ENCODE data around the gene C14orf119.

Gene C14orf119

DNA sequence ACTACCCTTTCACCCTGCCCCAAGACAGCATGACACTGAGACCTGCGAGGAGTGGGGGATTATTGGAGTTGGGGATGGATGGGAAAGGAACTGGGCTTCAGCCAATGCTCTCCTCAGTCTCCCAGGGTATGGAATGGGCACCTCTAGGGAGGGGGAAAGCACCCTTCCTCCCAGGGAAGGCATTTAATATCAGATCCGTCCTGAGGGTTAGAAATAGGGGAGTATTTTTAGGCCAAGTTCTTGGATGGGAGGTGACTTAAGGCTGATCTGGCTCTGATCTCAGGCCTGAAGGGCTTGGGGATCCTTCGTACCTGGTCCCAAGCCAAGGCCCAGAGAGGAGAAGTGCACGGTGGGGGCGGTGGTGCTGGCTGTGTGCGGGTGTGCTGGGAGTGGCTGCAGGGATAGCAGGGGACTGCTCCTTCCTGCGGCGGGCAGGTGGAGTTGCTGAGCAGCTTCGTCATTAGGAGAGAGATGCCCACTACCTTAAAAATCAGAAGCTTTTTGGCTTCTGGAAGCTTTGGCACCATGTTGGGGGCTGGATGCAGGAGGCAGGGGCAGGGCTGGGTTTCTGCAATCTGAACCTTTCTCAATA, 30.7 kb downstream of the C14orf119 start:
- H3K9me3 ChIP-seq (ENCODE audit: control insufficient read depth, low read depth, low read length): no peaks in the 10 kb centered on the region
- H3K4me3 ChIP-seq (ENCODE audit: low read length): no peak overlapping the region
- peaks cover 37% of the 10 kb centered on the region for H3K36me3 ChIP-seq (ENCODE audit: control insufficient read depth, low read depth, low read length)
- H3K4me1 ChIP-seq (ENCODE audit: control insufficient read depth, low read depth, low read length): peaks cover 11% of the 10 kb centered on the region
- H3K9ac ChIP-seq (ENCODE audit: low read length): no peak overlapping the region
- no peak overlapping the region for H3K27ac ChIP-seq (ENCODE audit: low read length)
- no peaks in the 10 kb centered on the region for H3K27me3 ChIP-seq (ENCODE audit: control insufficient read depth, insufficient read depth, low read length)

DNA sequence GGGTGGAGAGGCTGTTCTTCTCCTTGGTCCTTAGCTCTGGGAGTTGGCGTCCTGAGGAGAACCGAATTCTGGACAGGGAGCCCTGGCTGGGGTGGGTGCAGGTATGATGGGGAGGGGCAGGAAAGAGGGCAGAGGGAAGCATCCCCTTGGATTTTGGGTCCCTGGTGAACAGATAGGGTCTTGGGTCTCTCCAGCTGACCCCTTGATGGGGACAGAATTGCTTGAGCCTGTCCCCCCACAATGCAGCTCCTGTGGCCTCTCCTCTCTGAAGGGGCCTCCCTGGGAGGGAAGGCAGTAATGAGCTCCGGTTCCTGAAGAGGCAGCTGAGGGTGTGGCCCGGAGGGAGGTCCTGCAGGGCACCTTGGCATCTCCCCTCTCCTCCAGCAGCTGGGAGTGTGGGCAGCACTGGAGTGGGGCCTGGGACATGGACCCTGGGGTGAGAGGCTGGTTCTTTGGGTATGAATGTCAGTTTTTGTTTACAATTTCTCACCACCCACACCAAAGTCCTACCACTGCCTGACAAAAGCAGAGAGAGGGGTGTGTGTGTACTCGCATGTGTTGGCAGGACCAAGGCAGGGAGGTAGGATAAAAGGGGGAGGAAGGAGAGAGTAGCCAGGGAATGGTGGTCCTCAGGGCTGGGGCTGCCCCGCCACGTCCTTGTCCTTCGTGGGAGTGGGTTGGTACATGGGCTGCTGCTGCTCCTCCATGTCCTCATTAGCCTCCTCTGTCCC, 31.4 kb downstream of the C14orf119 start:
- Histone ChIP-seq H3K9me3 (ENCODE audit: control insufficient read depth, low read depth, low read length) (no peaks in the 10 kb centered on the region), H3K4me3 (ENCODE audit: low read length) (no peak overlapping the region), H3K27ac (ENCODE audit: low read length) (no peak overlapping the region), H3K9ac (ENCODE audit: low read length) (no peak overlapping the region), H3K4me1 (ENCODE audit: control insufficient read depth, low read depth, low read length) (peaks cover 7% of the 10 kb centered on the region), H3K36me3 (ENCODE audit: control insufficient read depth, low read depth, low read length) (peaks cover 44% of the 10 kb centered on the region), H3K27me3 (ENCODE audit: control insufficient read depth, insufficient read depth, low read length) (no peaks in the 10 kb centered on the region)

DNA sequence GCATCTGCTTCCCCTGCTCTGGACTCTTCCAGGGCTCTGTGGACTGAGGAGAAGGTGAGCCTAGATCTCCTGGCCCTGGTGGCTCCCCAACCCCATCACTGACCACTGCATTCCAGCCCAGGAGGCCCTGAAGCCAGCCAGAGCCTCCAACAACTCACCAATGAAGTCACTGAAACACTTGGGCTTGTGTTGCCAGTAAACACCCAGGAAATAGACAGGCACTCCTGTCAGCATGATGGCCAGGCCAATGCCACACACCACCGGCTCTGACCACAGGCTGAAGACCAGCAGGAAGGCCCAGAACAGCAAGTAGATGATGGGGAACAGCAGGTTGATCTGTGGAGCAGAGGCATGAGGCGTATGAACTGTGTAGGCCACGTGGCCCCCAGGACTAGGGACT, 32.6 kb downstream of the C14orf119 start:
- Histone ChIP-seq H3K4me3 (ENCODE audit: low read length) (no peak overlapping the region), H3K4me1 (ENCODE audit: control insufficient read depth, low read depth, low read length) (peaks cover 7% of the 10 kb centered on the region), H3K36me3 (ENCODE audit: control insufficient read depth, low read depth, low read length) (peaks cover 44% of the 10 kb centered on the region), H3K9ac (ENCODE audit: low read length) (no peak overlapping the region), H3K27ac (ENCODE audit: low read length) (no peak overlapping the region), H3K27me3 (ENCODE audit: control insufficient read depth, insufficient read depth, low read length) (no peaks in the 10 kb centered on the region), H3K9me3 (ENCODE audit: control insufficient read depth, low read depth, low read length) (no peaks in the 10 kb centered on the region)

DNA sequence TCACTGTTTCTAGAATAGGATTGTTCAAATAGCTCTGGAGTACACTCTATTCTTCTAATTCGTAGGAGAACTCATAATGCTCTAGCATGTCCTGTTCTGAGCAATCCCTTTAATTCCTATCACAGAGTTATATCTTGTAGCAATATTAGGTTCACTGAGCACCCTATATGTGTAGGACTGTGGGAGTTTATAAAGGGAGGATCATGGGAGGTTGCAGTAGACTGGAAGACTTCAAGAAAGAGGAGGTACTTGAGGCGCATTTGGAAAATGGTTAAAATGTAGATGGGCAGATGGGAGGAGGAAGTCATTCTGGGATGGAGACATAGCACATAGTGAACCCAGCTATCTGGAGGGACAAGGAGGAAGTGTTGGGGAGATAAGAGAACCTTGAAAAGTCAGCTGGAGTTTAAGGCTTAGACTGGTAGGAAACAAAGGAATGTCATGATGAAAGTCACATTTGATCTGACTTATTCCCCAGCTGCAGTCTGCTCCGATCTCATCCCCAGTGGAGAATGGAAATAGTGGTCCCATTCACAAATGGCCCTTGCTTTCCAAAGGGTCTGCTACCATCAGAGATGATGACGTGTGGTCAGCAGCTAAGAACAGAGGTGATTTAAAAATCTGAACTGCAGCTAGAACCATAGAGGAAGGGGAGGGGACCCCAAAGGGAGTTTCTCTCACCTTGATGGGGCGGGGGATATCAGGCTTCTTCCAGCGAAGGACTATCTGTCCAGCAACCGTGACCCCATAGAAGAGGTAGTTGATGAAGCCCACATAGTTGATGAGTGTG, 33.9 kb downstream of the C14orf119 start:
- Histone ChIP-seq H3K4me1 (ENCODE audit: control insufficient read depth, low read depth, low read length) (peaks cover 4% of the 10 kb centered on the region), H3K4me3 (ENCODE audit: low read length) (no peak overlapping the region), H3K27me3 (ENCODE audit: control insufficient read depth, insufficient read depth, low read length) (no peaks in the 10 kb centered on the region), H3K36me3 (ENCODE audit: control insufficient read depth, low read depth, low read length) (peaks cover 44% of the 10 kb centered on the region), H3K9ac (ENCODE audit: low read length) (no peak overlapping the region), H3K27ac (ENCODE audit: low read length) (no peak overlapping the region), H3K9me3 (ENCODE audit: control insufficient read depth, low read depth, low read length) (no peaks in the 10 kb centered on the region)

DNA sequence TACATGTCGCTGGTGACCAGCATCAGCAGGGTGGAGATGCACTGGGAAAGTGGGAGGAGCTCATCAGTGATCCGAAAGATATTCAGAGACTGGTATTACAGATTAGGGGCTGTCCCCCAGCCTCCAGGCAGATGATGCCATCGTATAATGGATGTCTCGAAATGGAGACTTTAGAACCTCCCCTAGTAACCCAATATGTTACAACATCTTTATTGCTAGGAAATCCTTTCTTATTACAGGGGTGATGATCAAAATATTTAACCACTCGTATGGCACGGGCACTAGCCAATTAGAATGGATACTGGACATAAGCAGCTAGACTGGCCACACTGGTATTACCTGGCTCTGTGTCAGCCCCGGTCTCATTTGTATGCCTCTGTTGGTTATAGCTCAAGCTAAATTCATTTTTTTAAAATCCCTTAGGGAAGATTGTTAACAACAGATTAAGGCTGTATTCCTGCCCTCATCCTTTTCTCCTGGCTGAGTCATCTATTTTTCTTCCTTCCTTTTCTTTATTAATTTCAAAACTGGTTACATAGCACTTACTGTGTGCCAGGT, 34.5 kb downstream of the C14orf119 start:
- Histone ChIP-seq H3K9ac (ENCODE audit: low read length) (no peak overlapping the region), H3K4me3 (ENCODE audit: low read length) (no peak overlapping the region), H3K27ac (ENCODE audit: low read length) (no peak overlapping the region), H3K4me1 (ENCODE audit: control insufficient read depth, low read depth, low read length) (peaks cover 4% of the 10 kb centered on the region), H3K36me3 (ENCODE audit: control insufficient read depth, low read depth, low read length) (peaks cover 44% of the 10 kb centered on the region), H3K27me3 (ENCODE audit: control insufficient read depth, insufficient read depth, low read length) (no peaks in the 10 kb centered on the region), H3K9me3 (ENCODE audit: control insufficient read depth, low read depth, low read length) (no peaks in the 10 kb centered on the region)

DNA sequence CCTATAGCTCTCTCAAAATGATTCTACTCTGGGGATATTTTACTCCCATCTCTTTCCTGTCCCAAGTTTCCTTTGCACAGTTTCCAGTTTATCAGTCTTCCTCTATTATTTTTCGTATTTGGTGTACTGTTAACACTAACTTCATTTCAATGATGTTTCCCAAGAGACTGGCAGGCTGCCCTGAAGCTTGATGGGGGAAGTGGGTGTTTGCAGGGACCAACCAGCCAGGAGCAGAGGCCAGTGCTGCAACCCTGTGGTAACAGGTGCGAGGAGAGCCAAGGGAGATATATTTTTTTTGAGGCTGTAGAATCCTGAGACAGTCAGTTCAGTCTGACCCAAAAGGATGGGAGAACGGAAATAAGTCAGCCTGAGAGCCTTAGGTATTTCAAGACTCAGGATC, 35.6 kb downstream of the C14orf119 start:
- peaks cover 3% of the 10 kb centered on the region for H3K4me1 ChIP-seq (ENCODE audit: control insufficient read depth, low read depth, low read length)
- H3K4me3 ChIP-seq (ENCODE audit: low read length): no peak overlapping the region
- H3K9me3 ChIP-seq (ENCODE audit: control insufficient read depth, low read depth, low read length): no peaks in the 10 kb centered on the region
- no peaks in the 10 kb centered on the region for H3K27me3 ChIP-seq (ENCODE audit: control insufficient read depth, insufficient read depth, low read length)
- H3K27ac ChIP-seq (ENCODE audit: low read length): no peak overlapping the region
- H3K36me3 ChIP-seq (ENCODE audit: control insufficient read depth, low read depth, low read length): peaks cover 46% of the 10 kb centered on the region
- no peak overlapping the region for H3K9ac ChIP-seq (ENCODE audit: low read length)

DNA sequence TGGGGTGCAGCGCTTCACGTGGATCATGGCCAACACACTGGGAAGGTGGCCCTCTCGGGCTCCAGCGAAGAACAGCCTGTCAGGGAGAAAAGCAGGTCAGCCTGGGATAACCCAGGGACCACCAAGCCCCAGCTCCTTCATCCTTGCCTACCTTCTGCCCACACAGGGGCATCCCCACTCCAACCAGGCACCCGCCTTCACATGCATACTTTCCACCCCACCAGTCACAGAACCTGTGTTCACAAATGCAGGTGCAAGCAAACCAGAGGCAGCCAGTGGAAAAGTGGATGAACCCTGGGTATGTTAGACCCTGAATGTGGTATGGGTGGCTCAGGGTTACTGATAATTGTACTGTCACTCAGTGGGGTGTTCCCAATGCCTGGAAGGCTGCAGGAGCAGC, 36.2 kb downstream of the C14orf119 start:
- H3K27me3 ChIP-seq (ENCODE audit: control insufficient read depth, insufficient read depth, low read length): no peaks in the 10 kb centered on the region
- no peak overlapping the region for H3K4me3 ChIP-seq (ENCODE audit: low read length)
- H3K9ac ChIP-seq (ENCODE audit: low read length): no peak overlapping the region
- H3K9me3 ChIP-seq (ENCODE audit: control insufficient read depth, low read depth, low read length): no peaks in the 10 kb centered on the region
- H3K27ac ChIP-seq (ENCODE audit: low read length): no peak overlapping the region
- peaks cover 50% of the 10 kb centered on the region for H3K36me3 ChIP-seq (ENCODE audit: control insufficient read depth, low read depth, low read length)
- H3K4me1 ChIP-seq (ENCODE audit: control insufficient read depth, low read depth, low read length): no peaks in the 10 kb centered on the region

DNA sequence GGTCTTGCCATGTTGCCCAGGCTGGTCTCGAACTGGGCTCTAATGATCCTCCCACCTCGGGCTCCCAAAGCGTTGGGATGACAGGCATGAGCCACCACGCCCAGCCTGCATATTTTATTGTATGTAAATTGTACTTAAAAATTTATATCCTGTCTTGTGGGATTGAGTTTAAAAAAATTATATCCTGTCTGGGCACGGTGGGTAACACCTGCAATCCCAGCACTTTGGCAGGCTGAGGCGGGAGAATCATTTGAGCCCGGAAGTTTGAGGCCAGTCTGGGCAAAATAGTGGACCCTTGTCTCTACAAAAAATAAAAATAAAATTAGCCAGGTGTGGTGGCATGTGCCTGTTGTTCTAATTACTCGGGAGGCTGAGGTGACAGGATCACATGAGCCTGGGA, 37.7 kb downstream of the C14orf119 start:
- Histone ChIP-seq H3K27ac (ENCODE audit: low read length) (no peak overlapping the region), H3K9ac (ENCODE audit: low read length) (no peak overlapping the region)

DNA sequence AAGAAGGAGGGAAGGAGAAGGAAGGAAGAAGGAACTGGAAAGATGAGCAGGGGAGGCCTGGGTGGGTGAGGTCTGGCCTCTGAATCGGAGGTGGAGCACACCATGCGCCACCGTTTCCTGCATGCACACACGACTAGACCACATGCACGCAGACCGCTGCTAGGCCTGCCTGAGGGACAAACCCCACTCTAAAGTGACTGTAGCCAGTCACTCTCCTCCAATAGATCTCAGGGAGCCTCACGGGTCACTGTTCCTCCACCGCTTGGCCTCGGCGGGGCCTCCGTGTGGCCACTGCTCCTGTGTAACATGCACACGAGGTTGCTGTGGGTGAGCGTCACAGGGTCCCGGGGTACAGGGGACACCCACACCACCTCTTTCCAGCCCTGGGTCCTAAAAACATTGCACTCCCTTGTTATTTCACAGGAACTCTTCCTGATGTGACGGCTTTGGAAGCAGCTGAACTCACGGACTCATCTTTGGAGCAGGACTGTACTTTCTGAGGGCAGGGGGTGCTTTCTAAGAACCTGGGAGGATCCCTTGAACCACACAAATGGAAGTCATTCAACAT, 41.3 kb downstream of the C14orf119 start:
- H3K36me3 ChIP-seq (ENCODE audit: control insufficient read depth, low read depth, low read length): peaks cover 43% of the 10 kb centered on the region
- no peak overlapping the region for H3K27ac ChIP-seq (ENCODE audit: low read length)
- no peaks in the 10 kb centered on the region for H3K27me3 ChIP-seq (ENCODE audit: control insufficient read depth, insufficient read depth, low read length)
- no peaks in the 10 kb centered on the region for H3K4me1 ChIP-seq (ENCODE audit: control insufficient read depth, low read depth, low read length)
- no peaks in the 10 kb centered on the region for H3K9me3 ChIP-seq (ENCODE audit: control insufficient read depth, low read depth, low read length)
- H3K9ac ChIP-seq (ENCODE audit: low read length): no peak overlapping the region
- no peak overlapping the region for H3K4me3 ChIP-seq (ENCODE audit: low read length)

More for the DNA sequence above, 37.7 kb downstream of the C14orf119 start:
- no peak overlapping the region for H3K4me3 ChIP-seq (ENCODE audit: low read length)
- no peaks in the 10 kb centered on the region for H3K9me3 ChIP-seq (ENCODE audit: control insufficient read depth, low read depth, low read length)
- no peaks in the 10 kb centered on the region for H3K27me3 ChIP-seq (ENCODE audit: control insufficient read depth, insufficient read depth, low read length)
- peaks cover 50% of the 10 kb centered on the region for H3K36me3 ChIP-seq (ENCODE audit: control insufficient read depth, low read depth, low read length)
- no peaks in the 10 kb centered on the region for H3K4me1 ChIP-seq (ENCODE audit: control insufficient read depth, low read depth, low read length)

DNA sequence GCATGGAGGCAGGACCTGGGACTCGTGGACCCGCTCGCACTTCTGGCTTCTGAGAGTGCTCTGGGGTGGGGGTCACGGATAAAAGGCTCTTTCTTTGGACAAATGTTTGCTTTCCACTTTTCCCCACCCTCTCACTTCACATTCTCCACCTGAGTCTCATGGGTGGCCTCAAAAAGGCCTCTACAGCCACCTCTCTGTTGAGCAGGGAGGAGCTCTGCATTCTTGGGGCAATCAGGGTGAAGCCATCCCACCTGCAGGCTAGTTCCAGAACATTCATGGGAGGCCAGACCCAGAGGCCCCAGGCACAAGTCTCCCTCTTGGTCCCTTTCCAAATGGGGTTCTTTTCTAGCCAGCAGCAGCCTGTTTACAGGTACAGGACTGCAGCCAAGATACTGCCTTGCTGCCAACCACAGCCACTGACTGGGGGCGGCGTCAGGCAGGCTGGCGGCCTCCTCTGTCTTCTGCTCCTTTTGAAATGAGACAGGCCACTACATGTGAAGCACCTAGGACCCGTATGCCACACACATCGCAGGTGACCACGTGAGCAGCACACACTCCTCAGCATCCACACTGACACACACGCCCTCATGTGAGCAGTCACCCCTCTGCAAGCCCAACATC, 42.0 kb downstream of the C14orf119 start:
- H3K36me3 ChIP-seq (ENCODE audit: control insufficient read depth, low read depth, low read length): peaks cover 42% of the 10 kb centered on the region
- H3K4me3 ChIP-seq (ENCODE audit: low read length): no peak overlapping the region
- no peaks in the 10 kb centered on the region for H3K9me3 ChIP-seq (ENCODE audit: control insufficient read depth, low read depth, low read length)
- H3K9ac ChIP-seq (ENCODE audit: low read length): no peak overlapping the region
- no peak overlapping the region for H3K27ac ChIP-seq (ENCODE audit: low read length)
- no peaks in the 10 kb centered on the region for H3K27me3 ChIP-seq (ENCODE audit: control insufficient read depth, insufficient read depth, low read length)
- no peaks in the 10 kb centered on the region for H3K4me1 ChIP-seq (ENCODE audit: control insufficient read depth, low read depth, low read length)
